ENCODE data around the gene RYR3.

- TF ChIP-seq CTCF (IDR thresholded peaks at IDR 0.05; ENCODE audit: insufficient read depth, low read length, poor library complexity, severe bottlenecking) (no peak), EZH2phosphoT487 (conservative IDR thresholded peaks at IDR 0.05; ENCODE audit: low read length) (no peak)
Observed at GRCh38 chr15:33539825-33540573, 229.2 kb downstream of the RYR3 start.

Measured in SU-DHL-6 (cell line).